BJ (cell line): Measurements from ENCODE around the gene EFCAB6. TPM values are rescaled to one million over a fixed set of nuclear protein-coding genes. Genes with fewer than 3 reads are reported as not detected.

Source experiments
- CTCF ChIA-PET: fragments of 350-600 bp; formaldehyde crosslinking; extraction: SDS; loops from one replicate; lab custom pipeline; 2021; ENCODE audit warnings: antibody characterized with exemption, inconsistent platforms; lab: Yijun Ruan, JAX
- POLR2A ChIA-PET: fragments of 300-600 bp; sonication (Branson Sonifier 250); formaldehyde crosslinking; extraction: SDS; loops from one replicate; lab custom pipeline; 2021; ENCODE audit warnings: antibody characterized with exemption; lab: Charles Lee
- DNase-seq: peaks from one replicate; pipeline ENCODE4 v3.0.0-alpha.2; 2011; ENCODE audit warnings: low read depth
- H3K27me3 ChIP-seq: 2 replicates; pipeline ENCODE4 v1.6.0; 2011; ENCODE audit warnings: low read length; ENCODE audit not compliant: control insufficient read depth, insufficient read depth
- H3K36me3 ChIP-seq: 2 replicates; pipeline ENCODE4 v1.5.1; 2011; ENCODE audit warnings: low read length; ENCODE audit not compliant: control insufficient read depth, insufficient read depth
- H3K4me3 ChIP-seq: 2 replicates; pipeline ENCODE4 v1.5.1; 2011; ENCODE audit warnings: low read depth, mild to moderate bottlenecking, control low read depth, low read length
- CTCF ChIP-seq: IDR thresholded peaks from 2 replicates; pipeline ENCODE4 v1.5.1; 2011; ENCODE audit warnings: low read depth, mild to moderate bottlenecking, control low read depth, inconsistent platforms, low read length, moderate library complexity; ENCODE audit not compliant: insufficient read depth
- polyA plus RNA-seq: library from polyadenylated mRNA; depleted of rRNA; stranded (reverse); fragments of >200 nt; gene quantifications from 2 replicates; pipeline ENCODE4 v1.2.3, GENCODE V29; 2011

EFCAB6 gene
- polyA plus RNA-seq, 1 experiment, result 0.75 TPM

GRCh38 chr22:43723816-43724215, 88.3 kb downstream of the EFCAB6 start:
- Histone ChIP-seq H3K36me3 (no peaks in the 10 kb centered on the region), H3K27me3 (no peaks in the 10 kb centered on the region), H3K4me3 (no peak overlapping the region)
- no peak for DNase-seq
- no peak for TF ChIP-seq CTCF
- POLR2A ChIA-PET, result no interaction called here
- CTCF ChIA-PET, result interaction anchor here (0.7 kb wide), 1 partner anchor 9 kb away, joined by 5 read pairs; no protein-coding TSS in a partner anchor

- no peak for TF ChIP-seq CTCF
- no peaks in the 10 kb centered on the region for H3K27me3 ChIP-seq
- DNase-seq, result no peak
- no peak overlapping the region for H3K4me3 ChIP-seq
- POLR2A ChIA-PET, result no interaction called here
- CTCF ChIA-PET, result no interaction called here
- H3K36me3 ChIP-seq, result no peaks in the 10 kb centered on the region
Measured at GRCh38 chr22:43722444-43722843, 89.7 kb downstream of the EFCAB6 start.

- Histone ChIP-seq H3K4me3 (no peak overlapping the region), H3K27me3 (no peaks in the 10 kb centered on the region), H3K36me3 (no peaks in the 10 kb centered on the region)
- POLR2A ChIA-PET, result no interaction called here
- TF ChIP-seq CTCF, result no peak
- CTCF ChIA-PET, result interaction anchor here (0.6 kb wide), 1 partner anchor 14 kb away, joined by 4 read pairs; no protein-coding TSS in a partner anchor
- no peak for DNase-seq
Measured at GRCh38 chr22:43720716-43721115, 91.4 kb downstream of the EFCAB6 start.

- Histone ChIP-seq H3K36me3 (no peaks in the 10 kb centered on the region), H3K27me3 (no peaks in the 10 kb centered on the region), H3K4me3 (no peak overlapping the region)
- CTCF ChIA-PET, result interaction anchor here (1.1 kb wide), 1 partner anchor 10 kb away, joined by 5 read pairs; no protein-coding TSS in a partner anchor
- no peak for DNase-seq
- POLR2A ChIA-PET, result no interaction called here
- TF ChIP-seq CTCF, result no peak
Measured at GRCh38 chr22:43714104-43714503, 98.0 kb downstream of the EFCAB6 start.

GRCh38 chr22:43711681-43712080, 100.4 kb downstream of the EFCAB6 start:
- no peak for DNase-seq
- ChIA-PET POLR2A (no interaction called here), CTCF (interaction anchor here (0.9 to 1.7 kb wide), 3 partner anchors 20 to 85 kb away, joined by 3 to 6 read pairs (median 4); no protein-coding TSS in a partner anchor)
- Histone ChIP-seq H3K27me3 (no peaks in the 10 kb centered on the region), H3K36me3 (no peaks in the 10 kb centered on the region), H3K4me3 (no peak overlapping the region)
- TF ChIP-seq CTCF, result no peak
